Body of pancreas (tissue), 4 donors: ENCODE results near the gene PEPD.
"Not testable (repeated sequence)": the region's sequence is repeated elsewhere in the genome, so short reads cannot be mapped to it uniquely, and the experiment has no call there.

Experiments used
- POLR2A ChIP-seq, 3 donors: fragments of 450-650 bp; IDR thresholded peaks; one replicate each; pipeline ENCODE4 v1.6.1; 2016; ENCODE audit warnings: antibody characterized with exemption in 3 of 3, mild to moderate bottlenecking in 2 of 3
- TF ChIP-seq, protein P1 (sequence below), 7 experiments: fragments of 450-650 bp in 4 of 7; fragments of 200-600 bp in 3 of 7; sonication (generic) in 3 of 7; IDR thresholded peaks; one replicate each; pipeline ENCODE4 v1.5.1; 2016 to 2019; ENCODE audit warnings: antibody characterized with exemption in 7 of 7

DNA sequence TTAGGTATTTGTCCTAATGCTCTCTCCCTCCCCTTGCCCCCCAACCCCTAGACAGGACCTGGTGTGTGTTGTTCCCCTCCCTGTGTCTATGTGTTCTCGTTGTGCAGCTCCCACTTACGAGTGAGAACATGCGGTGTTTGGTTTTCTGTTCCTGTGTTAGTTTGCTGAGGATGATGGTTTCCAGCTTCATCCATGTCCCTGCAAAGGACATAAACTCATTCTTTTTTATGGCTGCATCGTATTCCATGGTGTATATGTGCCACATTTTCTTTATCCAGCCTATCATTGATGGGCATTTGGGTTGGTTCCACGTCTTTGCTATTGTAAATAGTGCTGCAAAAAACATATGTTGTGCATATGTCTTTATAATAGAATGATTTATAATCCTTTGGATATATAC, 40.1 kb upstream of the PEPD start:
- TF ChIP-seq, protein P1, sequence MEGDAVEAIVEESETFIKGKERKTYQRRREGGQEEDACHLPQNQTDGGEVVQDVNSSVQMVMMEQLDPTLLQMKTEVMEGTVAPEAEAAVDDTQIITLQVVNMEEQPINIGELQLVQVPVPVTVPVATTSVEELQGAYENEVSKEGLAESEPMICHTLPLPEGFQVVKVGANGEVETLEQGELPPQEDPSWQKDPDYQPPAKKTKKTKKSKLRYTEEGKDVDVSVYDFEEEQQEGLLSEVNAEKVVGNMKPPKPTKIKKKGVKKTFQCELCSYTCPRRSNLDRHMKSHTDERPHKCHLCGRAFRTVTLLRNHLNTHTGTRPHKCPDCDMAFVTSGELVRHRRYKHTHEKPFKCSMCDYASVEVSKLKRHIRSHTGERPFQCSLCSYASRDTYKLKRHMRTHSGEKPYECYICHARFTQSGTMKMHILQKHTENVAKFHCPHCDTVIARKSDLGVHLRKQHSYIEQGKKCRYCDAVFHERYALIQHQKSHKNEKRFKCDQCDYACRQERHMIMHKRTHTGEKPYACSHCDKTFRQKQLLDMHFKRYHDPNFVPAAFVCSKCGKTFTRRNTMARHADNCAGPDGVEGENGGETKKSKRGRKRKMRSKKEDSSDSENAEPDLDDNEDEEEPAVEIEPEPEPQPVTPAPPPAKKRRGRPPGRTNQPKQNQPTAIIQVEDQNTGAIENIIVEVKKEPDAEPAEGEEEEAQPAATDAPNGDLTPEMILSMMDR (IDR thresholded peaks at IDR 0.05), result not testable (repeated sequence)
- not testable (repeated sequence) for TF ChIP-seq POLR2A (IDR thresholded peaks at IDR 0.05)
